ENCODE measurements around the gene ACBD3. TPM values are rescaled to one million over a fixed set of nuclear protein-coding genes. Genes with fewer than 3 reads are reported as not detected.

The ACBD3 gene
- polyA plus RNA-seq, 1 of the 3 experiments (the other 2 are of a cell fraction) = 17.8 TPM

GRCh38 chr1:226095286-226095685 lies 91.3 kb downstream of the ACBD3 start:
- no peak for TF ChIP-seq NFIC (IDR thresholded peaks at IDR 0.05; ENCODE audit: borderline replicate concordance)
- TF ChIP-seq USF2 (IDR thresholded peaks at IDR 0.05; ENCODE audit: borderline replicate concordance, low read depth, low read length) = no peak
- no peak for TF ChIP-seq GABPA (IDR thresholded peaks at IDR 0.05; ENCODE audit: low read depth)
- no peak for TF ChIP-seq MAX (IDR thresholded peaks at IDR 0.05; ENCODE audit: low read depth)
- TF ChIP-seq CTCF (IDR thresholded peaks at IDR 0.05) = no peak
- no peak for TF ChIP-seq MEF2A (IDR thresholded peaks at IDR 0.05; ENCODE audit: borderline replicate concordance, low read depth)
- no peak for TF ChIP-seq FOXJ3 (CRISPR knock-in tag; IDR thresholded peaks at IDR 0.05)
- TF ChIP-seq YY1 (IDR thresholded peaks at IDR 0.05; ENCODE audit: low read depth) = no peak
- no peak for TF ChIP-seq ZBTB33 (IDR thresholded peaks at IDR 0.05; ENCODE audit: borderline replicate concordance, low read depth)
- no peak for TF ChIP-seq RXRA (IDR thresholded peaks at IDR 0.05; ENCODE audit: borderline replicate concordance, low read depth)
- no peak for TF ChIP-seq RFX5 (IDR thresholded peaks at IDR 0.05; ENCODE audit: low read length)
- TF ChIP-seq NRF1 (IDR thresholded peaks at IDR 0.05; ENCODE audit: low read depth, low read length) = no peak
- TF ChIP-seq IRF3 (IDR thresholded peaks at IDR 0.05; ENCODE audit: low read depth, low read length) = no peak
- TF ChIP-seq TAF1 (IDR thresholded peaks at IDR 0.05; ENCODE audit: borderline replicate concordance, low read depth, low read length) = no peak
- 65% methylated on average over 2 of the region's 2 CpGs for WGBS (ENCODE audit: low lambda C conversion rate)
- no peaks in the 10 kb centered on the region for H3K27me3 ChIP-seq (ENCODE audit: insufficient read depth)
- H3K4me3 ChIP-seq (ENCODE audit: low read depth in 2 of 2, low read length in 1 of 2) = no peak overlapping the region
- no peak overlapping the region for H3K4me2 ChIP-seq
- no peaks in the 10 kb centered on the region for H4K20me1 ChIP-seq (ENCODE audit: insufficient read depth)
- H3K79me2 ChIP-seq (ENCODE audit: insufficient read depth) = no peaks in the 10 kb centered on the region
- H3K9me2 ChIP-seq = no peaks in the 10 kb centered on the region
- ChIA-PET CTCF (interaction anchor here (1.1 to 1.9 kb wide), 6 partner anchors 17 to 108 kb away, joined by 3 to 7 read pairs (median 4); no protein-coding TSS in a partner anchor), POLR2A (interaction anchor here (1.4 to 1.6 kb wide), 2 partner anchors 12 to 14 kb away, joined by 3 to 7 read pairs; no protein-coding TSS in a partner anchor)
- no peak overlapping the region for H3K27ac ChIP-seq (ENCODE audit: low read depth in 2 of 2, low read length in 1 of 2)
- no peaks in the 10 kb centered on the region for H3K36me3 ChIP-seq (replicated peaks in 1 of 2; ENCODE audit: control insufficient read depth in 1 of 2, insufficient read depth in 2 of 2, low read length in 1 of 2)
- no peaks in the 10 kb centered on the region for H3F3A ChIP-seq (replicated peaks; ENCODE audit: insufficient read depth)
- H3K4me1 ChIP-seq (ENCODE audit: control insufficient read depth in 1 of 2, insufficient read depth in 2 of 2, low read depth in 1 of 2, low read length in 1 of 2) = no peaks in the 10 kb centered on the region; a peak in 1 of 4 replicates
- H2AFZ ChIP-seq (ENCODE audit: low read depth) = no peak overlapping the region
- H3K9me3 ChIP-seq = no peaks in the 10 kb centered on the region
- H3K9ac ChIP-seq = no peak overlapping the region
- DNase-seq = no peak

Small RNAs within 50 kb of the gene (small RNA-seq; reads per million reads assigned to genes)
- 0 reads per million in 7 experiments for gene AL512343.1

Other genes with a start within 250 kb of the ACBD3 start
- gene LEFTY2, start 245.5 kb downstream of the ACBD3 start, polyA plus RNA-seq (2012; rRNA removed) = not detected in 2 replicates
- gene SDE2, start 187.4 kb downstream of the ACBD3 start, polyA plus RNA-seq (2012; rRNA removed) = 10.1 and 15.1 TPM in 2 replicates
- 315 and 370 TPM in 2 replicates for gene H3-3A, start 124.0 kb downstream of the ACBD3 start, polyA plus RNA-seq (2012; rRNA removed)
- 0.03 TPM in 1 of 2 replicates, not detected in the other for gene MIXL1, start 36.9 kb upstream of the ACBD3 start, polyA plus RNA-seq (2012; rRNA removed)
- gene LIN9, start 122.4 kb upstream of the ACBD3 start, polyA plus RNA-seq (2012; rRNA removed) = 1.7 and 2.5 TPM in 2 replicates
- gene PARP1, start 221.4 kb upstream of the ACBD3 start, polyA plus RNA-seq (2012; rRNA removed) = 187 and 239 TPM in 2 replicates